ENCODE measurements around the gene ARPP19. TPM values are rescaled to one million over a fixed set of nuclear protein-coding genes. Genes with fewer than 3 reads are reported as not detected.

ARPP19 gene
- total RNA-seq (2022; extraction: Qiagen RNA extraction) = 86.8 to 115 TPM (median 103 TPM) in 5 replicates

GRCh38 chr15:52568601-52569585 is at the start of gene ARPP19:
TSS of gene ARPP19 (minus strand) at chr15:52569030. CDS start at chr15:52568892, 138 bp downstream.

GRCh38 chr15:52528564-52529340 is 40.1 kb downstream of the ARPP19 start, which contains the start of gene MYO5A:
TSS of gene MYO5A (minus strand) at chr15:52528880. CDS start at chr15:52528806, 74 bp downstream.

Other genes starting within 250 kb of the ARPP19 start
- 21.1 to 33.2 TPM (median 25.7 TPM) in 5 replicates for gene MYO5A, start 40.1 kb downstream of the ARPP19 start, total RNA-seq (2022; extraction: Qiagen RNA extraction)
- 7.6 to 11.4 TPM (median 8.7 TPM) in 5 replicates for gene ATOSA, start 110.4 kb upstream of the ARPP19 start, total RNA-seq (2022; extraction: Qiagen RNA extraction)
- 0.08 to 0.35 TPM (median 0.22 TPM) in 5 replicates for gene ONECUT1, start 221.3 kb upstream of the ARPP19 start, total RNA-seq (2022; extraction: Qiagen RNA extraction)

All from A549 treated with Mapracorat at 1 μM for 4 hours (cell line).